ENCODE data around the gene SLC38A1.
"Not testable (repeated sequence)": the region's sequence is repeated elsewhere in the genome, so short reads cannot be mapped to it uniquely, and the experiment has no call there.

The SLC38A1 gene

GRCh38 chr12:46263140-46264016 is 5.5 kb downstream of the SLC38A1 start:
- H3K4me1 ChIP-seq (ENCODE audit: control insufficient read depth, insufficient read depth, low read length) = peaks cover 38% of the 10 kb centered on the region
- peak overlapping the region; percentile 16 for H3K4me3 ChIP-seq (ENCODE audit: low read length)
- DNase-seq (ENCODE audit: low read depth) = no peak
- H3K27me3 ChIP-seq (replicated peaks; ENCODE audit: control insufficient read depth, insufficient read depth, low read length) = no peaks in the 10 kb centered on the region
- H3K9me3 ChIP-seq (ENCODE audit: control insufficient read depth, low read length) = no peaks in the 10 kb centered on the region
- peak overlapping the region; percentile 8 for H3K9ac ChIP-seq (ENCODE audit: low read length)
- H3K36me3 ChIP-seq (ENCODE audit: control insufficient read depth, insufficient read depth, low read length, severe bottlenecking) = no peaks in the 10 kb centered on the region

GRCh38 chr12:46261646-46262045 is 7.2 kb downstream of the SLC38A1 start:
- H3K36me3 ChIP-seq (ENCODE audit: control insufficient read depth, insufficient read depth, low read length, severe bottlenecking) = no peaks in the 10 kb centered on the region
- DNase-seq (ENCODE audit: low read depth) = peak; percentile 38
- no peaks in the 10 kb centered on the region for H3K27me3 ChIP-seq (replicated peaks; ENCODE audit: control insufficient read depth, insufficient read depth, low read length)
- no peak overlapping the region for H3K9ac ChIP-seq (ENCODE audit: low read length)
- no peaks in the 10 kb centered on the region for H3K9me3 ChIP-seq (ENCODE audit: control insufficient read depth, low read length)
- peaks cover 33% of the 10 kb centered on the region for H3K4me1 ChIP-seq (ENCODE audit: control insufficient read depth, insufficient read depth, low read length)
- no peak overlapping the region for H3K4me3 ChIP-seq (ENCODE audit: low read length)

GRCh38 chr12:46260913-46261476 is 7.8 kb downstream of the SLC38A1 start:
- H3K4me3 ChIP-seq (ENCODE audit: low read length) = no peak overlapping the region
- H3K9ac ChIP-seq (ENCODE audit: low read length) = no peak overlapping the region
- no peak for DNase-seq (ENCODE audit: low read depth)
- H3K4me1 ChIP-seq (ENCODE audit: control insufficient read depth, insufficient read depth, low read length) = peaks cover 33% of the 10 kb centered on the region
- H3K9me3 ChIP-seq (ENCODE audit: control insufficient read depth, low read length) = no peaks in the 10 kb centered on the region
- no peaks in the 10 kb centered on the region for H3K27me3 ChIP-seq (replicated peaks; ENCODE audit: control insufficient read depth, insufficient read depth, low read length)
- H3K36me3 ChIP-seq (ENCODE audit: control insufficient read depth, insufficient read depth, low read length, severe bottlenecking) = no peaks in the 10 kb centered on the region

- Histone ChIP-seq H3K9ac (ENCODE audit: low read length) (peak overlapping the region; percentile 12), H3K36me3 (ENCODE audit: control insufficient read depth, insufficient read depth, low read length, severe bottlenecking) (no peaks in the 10 kb centered on the region), H3K4me3 (ENCODE audit: low read length) (no peak overlapping the region), H3K27me3 (replicated peaks; ENCODE audit: control insufficient read depth, insufficient read depth, low read length) (no peaks in the 10 kb centered on the region), H3K4me1 (ENCODE audit: control insufficient read depth, insufficient read depth, low read length) (peaks cover 33% of the 10 kb centered on the region), H3K9me3 (ENCODE audit: control insufficient read depth, low read length) (no peaks in the 10 kb centered on the region)
- peak; percentile 83 for DNase-seq (ENCODE audit: low read depth)
Observed at GRCh38 chr12:46260124-46260912, 8.5 kb downstream of the SLC38A1 start.

GRCh38 chr12:46259713-46260112 is 9.1 kb downstream of the SLC38A1 start:
- Histone ChIP-seq H3K4me3 (ENCODE audit: low read length) (no peak overlapping the region), H3K4me1 (ENCODE audit: control insufficient read depth, insufficient read depth, low read length) (peaks cover 32% of the 10 kb centered on the region), H3K9me3 (ENCODE audit: control insufficient read depth, low read length) (no peaks in the 10 kb centered on the region), H3K36me3 (ENCODE audit: control insufficient read depth, insufficient read depth, low read length, severe bottlenecking) (no peaks in the 10 kb centered on the region), H3K27me3 (replicated peaks; ENCODE audit: control insufficient read depth, insufficient read depth, low read length) (no peaks in the 10 kb centered on the region), H3K9ac (ENCODE audit: low read length) (peak overlapping the region; percentile 12)
- DNase-seq (ENCODE audit: low read depth) = no peak

- Histone ChIP-seq H3K27me3 (replicated peaks; ENCODE audit: control insufficient read depth, insufficient read depth, low read length) (no peaks in the 10 kb centered on the region), H3K36me3 (ENCODE audit: control insufficient read depth, insufficient read depth, low read length, severe bottlenecking) (no peaks in the 10 kb centered on the region), H3K9ac (ENCODE audit: low read length) (no peak overlapping the region), H3K4me3 (ENCODE audit: low read length) (no peak overlapping the region), H3K9me3 (ENCODE audit: control insufficient read depth, low read length) (no peaks in the 10 kb centered on the region), H3K4me1 (ENCODE audit: control insufficient read depth, insufficient read depth, low read length) (peaks cover 27% of the 10 kb centered on the region)
- no peak for DNase-seq (ENCODE audit: low read depth)
Observed at GRCh38 chr12:46259071-46259470, 9.8 kb downstream of the SLC38A1 start.

GRCh38 chr12:46258129-46258528 is 10.7 kb downstream of the SLC38A1 start:
- Histone ChIP-seq H3K36me3 (ENCODE audit: control insufficient read depth, insufficient read depth, low read length, severe bottlenecking) (no peaks in the 10 kb centered on the region), H3K27me3 (replicated peaks; ENCODE audit: control insufficient read depth, insufficient read depth, low read length) (no peaks in the 10 kb centered on the region), H3K9me3 (ENCODE audit: control insufficient read depth, low read length) (no peaks in the 10 kb centered on the region), H3K4me3 (ENCODE audit: low read length) (no peak overlapping the region), H3K4me1 (ENCODE audit: control insufficient read depth, insufficient read depth, low read length) (peaks cover 18% of the 10 kb centered on the region), H3K9ac (ENCODE audit: low read length) (no peak overlapping the region)
- no peak for DNase-seq (ENCODE audit: low read depth)

GRCh38 chr12:46256942-46257341 is 11.9 kb downstream of the SLC38A1 start:
- Histone ChIP-seq H3K27me3 (replicated peaks; ENCODE audit: control insufficient read depth, insufficient read depth, low read length) (no peaks in the 10 kb centered on the region), H3K36me3 (ENCODE audit: control insufficient read depth, insufficient read depth, low read length, severe bottlenecking) (no peaks in the 10 kb centered on the region)

GRCh38 chr12:46253544-46254162 is 15.2 kb downstream of the SLC38A1 start:
- H3K9me3 ChIP-seq (ENCODE audit: control insufficient read depth, low read length) = no peaks in the 10 kb centered on the region
- no peaks in the 10 kb centered on the region for H3K4me1 ChIP-seq (ENCODE audit: control insufficient read depth, insufficient read depth, low read length)
- no peak overlapping the region for H3K9ac ChIP-seq (ENCODE audit: low read length)
- no peaks in the 10 kb centered on the region for H3K27me3 ChIP-seq (replicated peaks; ENCODE audit: control insufficient read depth, insufficient read depth, low read length)
- DNase-seq (ENCODE audit: low read depth) = no peak
- no peak overlapping the region for H3K4me3 ChIP-seq (ENCODE audit: low read length)
- no peaks in the 10 kb centered on the region for H3K36me3 ChIP-seq (ENCODE audit: control insufficient read depth, insufficient read depth, low read length, severe bottlenecking)

More at GRCh38 chr12:46256942-46257341, 11.9 kb downstream of the SLC38A1 start:
- H3K9ac ChIP-seq (ENCODE audit: low read length) = no peak overlapping the region
- no peak for DNase-seq (ENCODE audit: low read depth)
- peaks cover 18% of the 10 kb centered on the region for H3K4me1 ChIP-seq (ENCODE audit: control insufficient read depth, insufficient read depth, low read length)
- H3K4me3 ChIP-seq (ENCODE audit: low read length) = no peak overlapping the region
- H3K9me3 ChIP-seq (ENCODE audit: control insufficient read depth, low read length) = no peaks in the 10 kb centered on the region

GRCh38 chr12:46251994-46252393 is 16.8 kb downstream of the SLC38A1 start:
- not testable (repeated sequence) for H3K9me3 ChIP-seq (ENCODE audit: control insufficient read depth, low read length); DNase-seq (ENCODE audit: low read depth); H3K9ac ChIP-seq (ENCODE audit: low read length); H3K4me3 ChIP-seq (ENCODE audit: low read length); H3K27me3 ChIP-seq (replicated peaks; ENCODE audit: control insufficient read depth, insufficient read depth, low read length); H3K4me1 ChIP-seq (ENCODE audit: control insufficient read depth, insufficient read depth, low read length); H3K36me3 ChIP-seq (ENCODE audit: control insufficient read depth, insufficient read depth, low read length, severe bottlenecking)

GRCh38 chr12:46249960-46250359 is 18.9 kb downstream of the SLC38A1 start:
- not testable (repeated sequence) for H3K4me3 ChIP-seq (ENCODE audit: low read length); DNase-seq (ENCODE audit: low read depth); H3K36me3 ChIP-seq (ENCODE audit: control insufficient read depth, insufficient read depth, low read length, severe bottlenecking); H3K4me1 ChIP-seq (ENCODE audit: control insufficient read depth, insufficient read depth, low read length); H3K27me3 ChIP-seq (replicated peaks; ENCODE audit: control insufficient read depth, insufficient read depth, low read length); H3K9ac ChIP-seq (ENCODE audit: low read length); H3K9me3 ChIP-seq (ENCODE audit: control insufficient read depth, low read length)
